ENCODE data around the gene PKD2L1. TPM values are rescaled to one million over a fixed set of nuclear protein-coding genes. Genes with fewer than 3 reads are reported as not detected.

PKD2L1 gene
- total and polyA plus RNA-seq, 2 of the 8 experiments (the other 6 are each of a cell fraction or from before 2014, with no cell fraction given): 0.20 to 0.33 TPM

GRCh38 chr10:100349672-100350071 lies 19.6 kb upstream of the PKD2L1 start:
- peaks cover 15% of the 10 kb centered on the region for H3K79me1 ChIP-seq (ENCODE audit: low read depth, low read length)
- no peak overlapping the region for H3K18ac ChIP-seq (ENCODE audit: extremely low read depth, low read length)
- H2BK15ac ChIP-seq (ENCODE audit: low read length): no peak overlapping the region
- H3K4me2 ChIP-seq (ENCODE audit: insufficient read depth in 1 of 2, low read depth in 2 of 2, low read length in 2 of 2): peak overlapping the region; percentile 85 to 97
- no peak overlapping the region for H4K91ac ChIP-seq (replicated peaks; ENCODE audit: insufficient read length, low read length)
- H3K4me1 ChIP-seq (replicated peaks in 1 of 4; ENCODE audit: control insufficient read depth in 3 of 4, insufficient read depth in 4 of 4, low read length in 3 of 4): peaks cover 7 to 28% (median 20%) of the 10 kb centered on the region in 4 experiments
- no peaks in the 10 kb centered on the region for H3K27me3 ChIP-seq (replicated peaks in 1 of 4; ENCODE audit: control insufficient read depth in 3 of 4, extremely low read depth in 1 of 4, insufficient read depth in 3 of 4, low read length in 3 of 4)
- peaks cover 49 to 68% (median 63%) of the 10 kb centered on the region in 4 experiments for H3K36me3 ChIP-seq (ENCODE audit: control insufficient read depth in 2 of 4, insufficient read depth in 4 of 4, low read length in 3 of 4)
- 80% methylated on average over 3 of the region's 3 CpGs; no CpG with 5 or more reads in 1 of the 2 experiments for WGBS, 2 experiments (ENCODE audit: extremely low coverage in 1 of 2, insufficient coverage in 1 of 2, insufficient read length in 1 of 2, insufficient replicate concordance in 2 of 2, low coverage in 1 of 2, low lambda C conversion rate in 2 of 2, missing lambda C conversion rate in 1 of 2)
- H3K14ac ChIP-seq (ENCODE audit: insufficient read length): no peak overlapping the region
- no peak overlapping the region for H3K23ac ChIP-seq (ENCODE audit: insufficient read length)
- no peak for FAIRE-seq
- H4K20me1 ChIP-seq (replicated peaks in 1 of 2; ENCODE audit: control insufficient read depth in 1 of 2, insufficient read depth in 2 of 2, low read length in 2 of 2): peaks cover 28 to 55% of the 10 kb centered on the region in 2 experiments
- peaks cover 32 to 77% of the 10 kb centered on the region in 2 experiments for H3K79me2 ChIP-seq (ENCODE audit: control insufficient read depth in 1 of 2, insufficient read depth in 2 of 2, low read length in 2 of 2)
- no peak overlapping the region for H3K27ac ChIP-seq (ENCODE audit: low read depth, low read length)
- no peak overlapping the region for H3K56ac ChIP-seq (replicated peaks; ENCODE audit: insufficient read length, low read depth, low read length)
- ChIA-PET POLR2A (ENCODE audit: partially characterized antibody) (interaction anchor here (1.3 to 9.6 kb wide), 6 partner anchors 11 to 64 kb away, joined by 3 to 103 read pairs (median 48); no protein-coding TSS in a partner anchor), CTCF (ENCODE audit: partially characterized antibody) (interaction anchor here (0.7 to 21.7 kb wide), 11 partner anchors 8 to 169 kb away, joined by 3 to 226 read pairs (median 3); partner anchors contain the start of gene BLOC1S2)
- no peak overlapping the region for H4K5ac ChIP-seq (ENCODE audit: insufficient read length, low read depth, low read length)
- no peak overlapping the region for H2BK12ac ChIP-seq (ENCODE audit: low read depth, low read length)
- no peak overlapping the region for H4K8ac ChIP-seq (ENCODE audit: extremely low read depth, insufficient read depth, low read length)
- no peak overlapping the region for H2BK5ac ChIP-seq (ENCODE audit: low read depth, low read length)
- peak overlapping the region; percentile 5 to 92 (median 49); a peak in 5 of 8 replicates for H3K4me3 ChIP-seq (ENCODE audit: extremely low read depth in 1 of 4, insufficient read depth in 2 of 4, low read depth in 3 of 4, low read length in 4 of 4)
- H2AK5ac ChIP-seq (ENCODE audit: low read depth, low read length): no peak overlapping the region
- DNase-seq (ENCODE audit: low read depth in 1 of 2, low spot score in 2 of 2): no peak
- TF ChIP-seq RAD21 (IDR thresholded peaks at IDR 0.05 in 1 of 2, conservative IDR thresholded peaks at IDR 0.05 in 1 of 2; ENCODE audit: low read depth in 2 of 2, low read length in 2 of 2) (peak; percentile 3 to 9; a peak in 2 of 4 replicates), TAF7 (optimal IDR thresholded peaks at IDR 0.05; ENCODE audit: borderline replicate concordance, low read depth, low read length) (no peak)
- H2BK20ac ChIP-seq (ENCODE audit: low read length): no peak overlapping the region
- H2BK120ac ChIP-seq (replicated peaks; ENCODE audit: low read depth, low read length): no peak overlapping the region
- no peak overlapping the region for H3K4ac ChIP-seq (replicated peaks; ENCODE audit: insufficient read length, low read depth, low read length)
- peak overlapping the region in 1 of 4 experiments; percentile 33; a peak in 1 of 7 replicates for H3K9ac ChIP-seq (replicated peaks in 1 of 4; ENCODE audit: extremely low read depth in 1 of 4, low read depth in 3 of 4, low read length in 3 of 4)
- H3K23me2 ChIP-seq (ENCODE audit: low read depth, low read length): peaks cover 19% of the 10 kb centered on the region
- no peaks in the 10 kb centered on the region for H3K9me3 ChIP-seq (ENCODE audit: insufficient read depth in 2 of 2, low read depth in 1 of 2, low read length in 1 of 2)
- H2AFZ ChIP-seq (ENCODE audit: low read length): no peak overlapping the region

Data from H1 (cell line).